HEK293 (cell line): ENCODE data around the gene TECPR2.

Source experiments
- CTCF ChIA-PET: fragments of 350-600 bp; formaldehyde crosslinking; extraction: SDS; loops from one replicate; lab custom pipeline; 2021; ENCODE audit warnings: antibody characterized with exemption; lab: Yijun Ruan, JAX
- POLR2A ChIA-PET: fragments of 300-600 bp; formaldehyde crosslinking; extraction: SDS; loops from one replicate; lab custom pipeline; 2020; ENCODE audit warnings: antibody characterized with exemption, inconsistent platforms; lab: Yijun Ruan, JAX
- H3K27ac ChIP-seq: fragments of 200-500 bp; sonication (Bioruptor generic); 2 replicates; pipeline ENCODE4 v1.5.1; 2014; ENCODE audit warnings: low read depth, low read length, control low read depth, inconsistent platforms; ENCODE audit errors: extremely low read depth
- H3K36me3 ChIP-seq, 2 experiments: fragments of 200-500 bp in 1 of 2; sonication (Bioruptor generic) in 1 of 2; 1 replicate in 1 of 2; 2 replicates in 1 of 2; pipeline ENCODE4 v1.5.1; 2014 to 2017; ENCODE audit warnings: inconsistent platforms in 2 of 2, low read length in 2 of 2; ENCODE audit not compliant: control insufficient read depth in 2 of 2, insufficient read depth in 1 of 2
- H3K4me1 ChIP-seq: fragments of 200-500 bp; sonication (Bioruptor generic); 2 replicates; pipeline ENCODE4 v1.5.1; 2014; ENCODE audit warnings: mild to moderate bottlenecking, low read length, inconsistent platforms; ENCODE audit not compliant: control insufficient read depth, insufficient read depth
- H3K4me3 ChIP-seq: 2 replicates; pipeline ENCODE4 v1.5.1; 2011; ENCODE audit warnings: low read depth, mild to moderate bottlenecking, control low read depth, low read length, moderate library complexity
- H3K9me3 ChIP-seq: fragments of 200-500 bp; sonication (Bioruptor generic); 2 replicates; pipeline ENCODE4 v1.5.1; 2014; ENCODE audit warnings: low read depth, low read length, inconsistent platforms; ENCODE audit not compliant: control insufficient read depth, insufficient read depth
- GLI2 ChIP-seq: fragments of 450-650 bp; formaldehyde crosslinking; IDR thresholded peaks from 2 replicates; pipeline ENCODE4; 2017; ENCODE audit warnings: missing biosample characterization, missing genetic modification characterization, low read depth, borderline replicate concordance
- HOXA7 ChIP-seq: sonication (generic); formaldehyde crosslinking; IDR thresholded peaks from 2 replicates; pipeline ENCODE4 v1.8.1; 2022; ENCODE audit warnings: missing genetic modification reagents, borderline replicate concordance
- HOXD13 ChIP-seq: sonication (generic); formaldehyde crosslinking; IDR thresholded peaks from 2 replicates; pipeline ENCODE4 v1.8.0; 2022; ENCODE audit warnings: missing genetic modification reagents, borderline replicate concordance
- IKZF3 ChIP-seq: fragments of 450-650 bp; IDR thresholded peaks from 2 replicates; pipeline ENCODE4 v1.5.0; 2018; ENCODE audit warnings: missing biosample characterization, mild to moderate bottlenecking, missing genetic modification characterization, moderate library complexity
- KLF7 ChIP-seq: fragments of 450-650 bp; formaldehyde crosslinking; IDR thresholded peaks from 2 replicates; pipeline ENCODE4 v1.5.1; 2016; ENCODE audit warnings: missing biosample characterization, missing genetic modification characterization, borderline replicate concordance
- OSR2 ChIP-seq: fragments of 450-650 bp; formaldehyde crosslinking; IDR thresholded peaks from 2 replicates; pipeline ENCODE4 v1.5.1; 2016; ENCODE audit warnings: missing biosample characterization, missing genetic modification characterization
- OVOL3 ChIP-seq: fragments of 450-650 bp; formaldehyde crosslinking; IDR thresholded peaks from 2 replicates; pipeline ENCODE4 v1.5.1; 2016; ENCODE audit warnings: missing biosample characterization, missing genetic modification characterization
- REPIN1 ChIP-seq: fragments of 450-650 bp; formaldehyde crosslinking; IDR thresholded peaks from 2 replicates; pipeline ENCODE4 v1.5.1; 2017; ENCODE audit warnings: missing biosample characterization, missing genetic modification characterization, low read depth
- SETDB1 ChIP-seq: IDR thresholded peaks from one replicate; pipeline ENCODE4 v1.6.1; 2017; ENCODE audit warnings: mild to moderate bottlenecking, low read length, moderate library complexity, mixed read lengths; ENCODE audit not compliant: insufficient read length
- SP7 ChIP-seq: fragments of 450-650 bp; formaldehyde crosslinking; IDR thresholded peaks from 2 replicates; pipeline ENCODE4 v1.5.1; 2016; ENCODE audit warnings: missing biosample characterization, missing genetic modification characterization
- YY1 ChIP-seq: fragments of 450-650 bp; formaldehyde crosslinking; IDR thresholded peaks from 2 replicates; pipeline ENCODE4 v1.5.1; 2018; ENCODE audit warnings: missing biosample characterization, missing genetic modification characterization
- ZNF132 ChIP-seq: fragments of 450-650 bp; formaldehyde crosslinking; IDR thresholded peaks from 2 replicates; pipeline ENCODE4 v1.5.1; 2017; ENCODE audit warnings: missing biosample characterization, missing genetic modification characterization, borderline replicate concordance
- ZNF138 ChIP-seq: fragments of 450-650 bp; formaldehyde crosslinking; IDR thresholded peaks from 2 replicates; pipeline ENCODE4 v1.5.1; 2016; ENCODE audit warnings: missing biosample characterization, missing genetic modification characterization, borderline replicate concordance
- ZNF16 ChIP-seq: fragments of 450-650 bp; formaldehyde crosslinking; IDR thresholded peaks from 2 replicates; pipeline ENCODE4 v1.5.1; 2016; ENCODE audit warnings: low read depth, missing biosample characterization, missing genetic modification characterization
- ZNF202 ChIP-seq: fragments of 450-650 bp; formaldehyde crosslinking; IDR thresholded peaks from 2 replicates; pipeline ENCODE4 v1.5.1; 2016; ENCODE audit warnings: missing biosample characterization, missing genetic modification characterization, borderline replicate concordance
- ZNF302 ChIP-seq: fragments of 450-650 bp; formaldehyde crosslinking; IDR thresholded peaks from 2 replicates; pipeline ENCODE4 v1.5.1; 2016; ENCODE audit warnings: missing biosample characterization, missing genetic modification characterization, low read depth
- ZNF426 ChIP-seq: fragments of 450-650 bp; formaldehyde crosslinking; IDR thresholded peaks from 2 replicates; pipeline ENCODE4 v1.5.1; 2017; ENCODE audit warnings: missing biosample characterization, missing genetic modification characterization, mild to moderate bottlenecking, inconsistent platforms, moderate library complexity
- ZNF48 ChIP-seq: fragments of 450-650 bp; formaldehyde crosslinking; IDR thresholded peaks from 2 replicates; pipeline ENCODE4 v1.5.1; 2016; ENCODE audit warnings: missing biosample characterization, missing genetic modification characterization
- ZNF501 ChIP-seq: fragments of 450-650 bp; formaldehyde crosslinking; IDR thresholded peaks from 2 replicates; pipeline ENCODE4 v1.5.1; 2016; ENCODE audit warnings: missing biosample characterization, missing genetic modification characterization
- ZNF549 ChIP-seq: fragments of 450-650 bp; IDR thresholded peaks from 2 replicates; pipeline ENCODE4 v1.5.1; 2018; ENCODE audit warnings: missing biosample characterization, missing genetic modification characterization, mild to moderate bottlenecking, inconsistent platforms, moderate library complexity
- ZNF596 ChIP-seq: fragments of 450-650 bp; IDR thresholded peaks from 2 replicates; pipeline ENCODE4 v1.5.0; 2018; ENCODE audit warnings: missing biosample characterization, mild to moderate bottlenecking, missing genetic modification characterization, moderate library complexity
- ZNF654 ChIP-seq: fragments of 450-650 bp; formaldehyde crosslinking; IDR thresholded peaks from 2 replicates; pipeline ENCODE4 v1.5.1; 2016; ENCODE audit warnings: low read depth, missing biosample characterization, missing genetic modification characterization
- ZNF768 ChIP-seq: fragments of 450-650 bp; formaldehyde crosslinking; IDR thresholded peaks from 2 replicates; pipeline ENCODE4 v1.5.1; 2018; ENCODE audit warnings: missing biosample characterization, mild to moderate bottlenecking, missing genetic modification characterization
- ZNF776 ChIP-seq: fragments of 450-650 bp; formaldehyde crosslinking; IDR thresholded peaks from 2 replicates; pipeline ENCODE4 v1.5.0; 2017; ENCODE audit warnings: missing biosample characterization, missing genetic modification characterization, borderline replicate concordance
- ZNF792 ChIP-seq: fragments of 450-650 bp; formaldehyde crosslinking; IDR thresholded peaks from 2 replicates; pipeline ENCODE4 v1.5.1; 2016; ENCODE audit warnings: missing biosample characterization, missing genetic modification characterization
- TF ChIP-seq, protein P1 (sequence below): fragments of 450-650 bp; formaldehyde crosslinking; IDR thresholded peaks from 2 replicates; pipeline ENCODE4 v1.5.1; 2016; ENCODE audit warnings: missing biosample characterization, missing genetic modification characterization
- TF ChIP-seq, protein P2 (sequence below): fragments of 450-650 bp; formaldehyde crosslinking; IDR thresholded peaks from 2 replicates; pipeline ENCODE4 v1.5.1; 2016; ENCODE audit warnings: missing biosample characterization, missing genetic modification characterization

Gene TECPR2

DNA sequence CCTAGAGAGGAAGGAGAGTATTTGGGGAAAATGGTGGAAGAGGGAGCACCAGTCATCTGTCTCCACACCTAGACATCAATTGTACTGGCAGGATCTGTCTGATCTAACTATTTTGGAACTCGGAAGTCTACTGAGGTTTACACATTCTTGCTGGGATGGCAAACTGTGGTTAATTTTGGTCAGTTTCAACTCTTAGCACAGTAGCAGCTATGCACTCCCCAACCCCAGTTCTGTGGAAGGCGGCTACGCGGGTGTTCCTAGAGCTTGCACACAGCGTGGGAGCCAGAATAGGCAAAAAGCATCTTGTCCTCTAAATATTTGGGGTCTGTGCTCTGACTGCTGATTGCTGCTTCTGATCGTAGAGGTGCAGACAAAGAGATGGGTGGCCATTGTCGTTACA is 33.8 kb downstream of the TECPR2 start:
- H3K9me3 ChIP-seq: no peaks in the 10 kb centered on the region
- no peak overlapping the region for H3K27ac ChIP-seq
- H3K4me1 ChIP-seq: no peaks in the 10 kb centered on the region
- no peak for TF ChIP-seq ZNF768 (tag by site-specific recombination)
- no peak for TF ChIP-seq ZNF16
- no peak for TF ChIP-seq YY1
- TF ChIP-seq ZNF426 (tag by site-specific recombination): no peak
- TF ChIP-seq SP7 (tag by site-specific recombination): no peak
- TF ChIP-seq ZNF202: no peak
- no peak for TF ChIP-seq ZNF792 (tag by site-specific recombination)
- TF ChIP-seq, protein P1, sequence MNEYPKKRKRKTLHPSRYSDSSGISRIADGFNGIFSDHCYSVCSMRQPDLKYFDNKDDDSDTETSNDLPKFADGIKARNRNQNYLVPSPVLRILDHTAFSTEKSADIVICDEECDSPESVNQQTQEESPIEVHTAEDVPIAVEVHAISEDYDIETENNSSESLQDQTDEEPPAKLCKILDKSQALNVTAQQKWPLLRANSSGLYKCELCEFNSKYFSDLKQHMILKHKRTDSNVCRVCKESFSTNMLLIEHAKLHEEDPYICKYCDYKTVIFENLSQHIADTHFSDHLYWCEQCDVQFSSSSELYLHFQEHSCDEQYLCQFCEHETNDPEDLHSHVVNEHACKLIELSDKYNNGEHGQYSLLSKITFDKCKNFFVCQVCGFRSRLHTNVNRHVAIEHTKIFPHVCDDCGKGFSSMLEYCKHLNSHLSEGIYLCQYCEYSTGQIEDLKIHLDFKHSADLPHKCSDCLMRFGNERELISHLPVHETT (tag by site-specific recombination): no peak
- TF ChIP-seq ZNF654 (tag by site-specific recombination): no peak
- no peak for TF ChIP-seq KLF7 (tag by site-specific recombination)
- TF ChIP-seq HOXA7 (CRISPR knock-in tag): no peak
- TF ChIP-seq ZNF596: no peak
- H3K36me3 ChIP-seq: peaks cover 0 to 11% of the 10 kb centered on the region in 2 experiments; a peak in 2 of 3 replicates
- ChIA-PET CTCF (interaction anchor here (0.7 kb wide), 1 partner anchor 256 kb away, joined by 4 read pairs; no protein-coding TSS in a partner anchor), POLR2A (no interaction called here)
- H3K4me3 ChIP-seq: no peak overlapping the region

DNA sequence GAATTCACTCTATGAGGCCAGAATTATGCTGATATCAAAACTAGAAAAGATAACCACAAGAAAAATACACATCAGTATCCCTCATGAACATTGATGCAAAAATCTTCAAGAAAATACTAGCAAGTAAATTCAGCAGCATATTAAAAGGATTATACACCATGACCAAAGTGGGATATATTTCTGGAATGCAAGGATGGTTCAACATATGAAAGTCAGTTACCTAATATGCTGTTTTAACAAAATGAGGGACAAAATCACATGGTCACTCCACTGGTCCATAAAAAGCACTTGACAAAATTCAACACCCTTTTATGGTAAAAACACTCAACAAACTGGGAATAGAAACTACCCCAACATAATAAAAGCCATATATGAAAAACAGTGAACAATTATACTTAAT is 40.3 kb downstream of the TECPR2 start:
- no peaks in the 10 kb centered on the region for H3K9me3 ChIP-seq
- no peak overlapping the region for H3K4me3 ChIP-seq
- TF ChIP-seq ZNF549 (tag by site-specific recombination) (0 out of 2 replicates have a peak, but pooled peaks have one; percentile 33), SETDB1 (peak; percentile 66), ZNF132 (tag by site-specific recombination) (no peak)
- CTCF ChIA-PET: no interaction called here
- H3K4me1 ChIP-seq: no peaks in the 10 kb centered on the region
- H3K36me3 ChIP-seq: peaks cover 0 to 6% of the 10 kb centered on the region in 2 experiments; a peak in 2 of 3 replicates
- POLR2A ChIA-PET: no interaction called here
- no peak overlapping the region for H3K27ac ChIP-seq

DNA sequence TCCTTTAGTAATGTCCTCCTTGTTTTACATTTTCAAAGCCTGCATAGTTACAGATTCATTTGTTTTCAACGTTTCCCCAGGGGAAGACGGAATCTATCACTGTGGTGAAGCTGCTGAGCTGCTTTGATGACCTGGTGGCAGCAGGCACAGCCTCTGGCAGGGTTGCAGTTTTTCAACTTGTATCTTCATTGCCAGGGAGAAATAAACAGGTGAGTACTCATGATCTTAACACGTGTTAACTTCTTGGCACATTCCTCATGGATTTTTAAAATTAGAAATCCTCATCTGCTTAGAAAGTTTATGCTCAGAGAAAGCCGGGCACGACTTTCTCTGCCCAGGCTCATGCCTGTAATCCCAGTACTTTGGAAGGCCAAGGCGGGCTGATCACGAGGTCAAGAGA is 44.5 kb downstream of the TECPR2 start:
- no peaks in the 10 kb centered on the region for H3K9me3 ChIP-seq
- ChIA-PET POLR2A (no interaction called here), CTCF (no interaction called here)
- no peak overlapping the region for H3K27ac ChIP-seq
- H3K36me3 ChIP-seq: peaks cover 10 to 14% of the 10 kb centered on the region in 2 experiments
- no peaks in the 10 kb centered on the region for H3K4me1 ChIP-seq
- TF ChIP-seq ZNF302 (tag by site-specific recombination) (no peak), OSR2 (tag by site-specific recombination) (no peak), OVOL3 (tag by site-specific recombination) (no peak), ZNF48 (tag by site-specific recombination) (no peak), ZNF426 (tag by site-specific recombination) (no peak), GLI2 (tag by site-specific recombination) (no peak), HOXD13 (CRISPR knock-in tag) (no peak), ZNF776 (tag by site-specific recombination) (no peak), SP7 (tag by site-specific recombination) (no peak), REPIN1 (tag by site-specific recombination) (no peak), IKZF3 (tag by site-specific recombination) (no peak), ZNF501 (no peak), ZNF138 (tag by site-specific recombination) (no peak)
- TF ChIP-seq, protein P2, sequence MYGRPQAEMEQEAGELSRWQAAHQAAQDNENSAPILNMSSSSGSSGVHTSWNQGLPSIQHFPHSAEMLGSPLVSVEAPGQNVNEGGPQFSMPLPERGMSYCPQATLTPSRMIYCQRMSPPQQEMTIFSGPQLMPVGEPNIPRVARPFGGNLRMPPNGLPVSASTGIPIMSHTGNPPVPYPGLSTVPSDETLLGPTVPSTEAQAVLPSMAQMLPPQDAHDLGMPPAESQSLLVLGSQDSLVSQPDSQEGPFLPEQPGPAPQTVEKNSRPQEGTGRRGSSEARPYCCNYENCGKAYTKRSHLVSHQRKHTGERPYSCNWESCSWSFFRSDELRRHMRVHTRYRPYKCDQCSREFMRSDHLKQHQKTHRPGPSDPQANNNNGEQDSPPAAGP: no peak
- H3K4me3 ChIP-seq: no peak overlapping the region
